Gastrocnemius medialis (tissue), 4 donors: Measurements from ENCODE around the gene BPIFB6.

Experiments used
- POLR2A ChIP-seq, 2 donors: fragments of 450-650 bp; IDR thresholded peaks; one replicate each; pipeline ENCODE4 v1.6.1; 2017; ENCODE audit warnings: antibody characterized with exemption in 2 of 2, mild to moderate bottlenecking in 2 of 2, moderate library complexity in 2 of 2
- TF ChIP-seq, protein P1 (sequence below), 5 experiments: fragments of 450-650 bp in 3 of 5; fragments of 200-600 bp in 2 of 5; sonication (generic) in 2 of 5; IDR thresholded peaks in 4 of 5; conservative IDR thresholded peaks in 1 of 5; 1 replicate in 4 of 5; 2 replicates in 1 of 5; pipeline ENCODE4 v1.5.1; 2016 to 2019; ENCODE audit warnings: antibody characterized with exemption in 5 of 5, mild to moderate bottlenecking in 3 of 5, moderate library complexity in 3 of 5

DNA sequence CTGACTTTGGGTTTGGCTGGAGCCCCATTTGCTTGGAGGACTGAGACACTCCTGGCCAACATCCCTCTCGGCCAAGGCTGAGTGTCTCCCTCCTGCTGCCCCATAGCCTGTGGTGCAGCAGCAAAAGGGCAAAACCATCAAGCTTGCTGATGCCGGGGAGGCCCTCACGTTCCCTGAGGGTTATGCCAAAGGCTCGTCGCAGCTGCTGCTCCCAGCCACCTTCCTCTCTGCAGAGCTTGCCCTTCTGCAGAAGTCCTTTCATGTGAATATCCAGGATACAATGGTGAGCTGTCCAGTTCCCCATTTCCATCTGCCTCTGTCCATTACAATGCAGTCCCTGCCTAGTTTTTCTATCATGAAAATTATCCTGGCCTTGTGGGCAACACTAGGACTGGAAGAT lies 6.0 kb downstream of the BPIFB6 start:
- no peak for TF ChIP-seq POLR2A (IDR thresholded peaks at IDR 0.05)
- TF ChIP-seq, protein P1, sequence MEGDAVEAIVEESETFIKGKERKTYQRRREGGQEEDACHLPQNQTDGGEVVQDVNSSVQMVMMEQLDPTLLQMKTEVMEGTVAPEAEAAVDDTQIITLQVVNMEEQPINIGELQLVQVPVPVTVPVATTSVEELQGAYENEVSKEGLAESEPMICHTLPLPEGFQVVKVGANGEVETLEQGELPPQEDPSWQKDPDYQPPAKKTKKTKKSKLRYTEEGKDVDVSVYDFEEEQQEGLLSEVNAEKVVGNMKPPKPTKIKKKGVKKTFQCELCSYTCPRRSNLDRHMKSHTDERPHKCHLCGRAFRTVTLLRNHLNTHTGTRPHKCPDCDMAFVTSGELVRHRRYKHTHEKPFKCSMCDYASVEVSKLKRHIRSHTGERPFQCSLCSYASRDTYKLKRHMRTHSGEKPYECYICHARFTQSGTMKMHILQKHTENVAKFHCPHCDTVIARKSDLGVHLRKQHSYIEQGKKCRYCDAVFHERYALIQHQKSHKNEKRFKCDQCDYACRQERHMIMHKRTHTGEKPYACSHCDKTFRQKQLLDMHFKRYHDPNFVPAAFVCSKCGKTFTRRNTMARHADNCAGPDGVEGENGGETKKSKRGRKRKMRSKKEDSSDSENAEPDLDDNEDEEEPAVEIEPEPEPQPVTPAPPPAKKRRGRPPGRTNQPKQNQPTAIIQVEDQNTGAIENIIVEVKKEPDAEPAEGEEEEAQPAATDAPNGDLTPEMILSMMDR (IDR thresholded peaks at IDR 0.05 in 4 of 5, conservative IDR thresholded peaks at IDR 0.05 in 1 of 5): no peak
